GM12873 (cell line): ENCODE measurements around the gene GATAD1.

Source experiments
- TF ChIP-seq, protein P1 (sequence below): IDR thresholded peaks from 2 replicates; pipeline ENCODE4 v1.5.1; 2012; ENCODE audit warnings: low read depth, mild to moderate bottlenecking, moderate library complexity, low read length, control low read depth; ENCODE audit not compliant: insufficient read depth; ENCODE audit errors: missing control alignments

GATAD1 gene

DNA sequence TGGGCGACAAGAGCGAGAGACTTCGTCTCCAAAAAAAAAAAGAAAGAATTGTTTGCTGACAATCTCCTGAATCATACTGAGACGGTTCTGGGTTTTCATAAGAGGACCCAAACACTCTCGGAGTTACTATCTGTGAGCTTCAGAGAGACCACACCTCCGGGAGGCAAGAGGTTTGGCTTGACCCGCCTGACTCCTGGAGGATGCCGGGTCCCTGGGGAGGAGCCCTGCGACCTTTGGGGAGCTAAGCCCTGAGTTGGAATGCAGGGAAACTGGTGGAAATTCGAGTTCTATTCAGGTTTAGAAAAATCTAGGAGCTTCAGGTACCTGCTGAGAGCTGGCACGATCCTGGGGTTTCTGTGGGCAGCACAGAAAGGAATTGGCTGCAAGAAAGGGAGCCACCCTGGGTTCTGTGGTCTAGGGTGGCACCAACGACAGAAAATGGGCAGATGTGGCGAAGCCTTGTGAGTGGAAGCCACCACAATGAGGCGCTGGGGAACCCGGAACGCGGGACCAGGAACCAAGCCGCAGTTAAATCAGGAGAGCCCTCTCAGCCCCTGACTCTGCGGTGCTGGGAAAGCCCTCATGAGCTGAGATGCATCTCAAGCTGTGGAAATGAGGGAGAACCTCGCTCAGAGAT is 21.9 kb upstream of the GATAD1 start:
- TF ChIP-seq, protein P1, sequence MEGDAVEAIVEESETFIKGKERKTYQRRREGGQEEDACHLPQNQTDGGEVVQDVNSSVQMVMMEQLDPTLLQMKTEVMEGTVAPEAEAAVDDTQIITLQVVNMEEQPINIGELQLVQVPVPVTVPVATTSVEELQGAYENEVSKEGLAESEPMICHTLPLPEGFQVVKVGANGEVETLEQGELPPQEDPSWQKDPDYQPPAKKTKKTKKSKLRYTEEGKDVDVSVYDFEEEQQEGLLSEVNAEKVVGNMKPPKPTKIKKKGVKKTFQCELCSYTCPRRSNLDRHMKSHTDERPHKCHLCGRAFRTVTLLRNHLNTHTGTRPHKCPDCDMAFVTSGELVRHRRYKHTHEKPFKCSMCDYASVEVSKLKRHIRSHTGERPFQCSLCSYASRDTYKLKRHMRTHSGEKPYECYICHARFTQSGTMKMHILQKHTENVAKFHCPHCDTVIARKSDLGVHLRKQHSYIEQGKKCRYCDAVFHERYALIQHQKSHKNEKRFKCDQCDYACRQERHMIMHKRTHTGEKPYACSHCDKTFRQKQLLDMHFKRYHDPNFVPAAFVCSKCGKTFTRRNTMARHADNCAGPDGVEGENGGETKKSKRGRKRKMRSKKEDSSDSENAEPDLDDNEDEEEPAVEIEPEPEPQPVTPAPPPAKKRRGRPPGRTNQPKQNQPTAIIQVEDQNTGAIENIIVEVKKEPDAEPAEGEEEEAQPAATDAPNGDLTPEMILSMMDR, result no peak

DNA sequence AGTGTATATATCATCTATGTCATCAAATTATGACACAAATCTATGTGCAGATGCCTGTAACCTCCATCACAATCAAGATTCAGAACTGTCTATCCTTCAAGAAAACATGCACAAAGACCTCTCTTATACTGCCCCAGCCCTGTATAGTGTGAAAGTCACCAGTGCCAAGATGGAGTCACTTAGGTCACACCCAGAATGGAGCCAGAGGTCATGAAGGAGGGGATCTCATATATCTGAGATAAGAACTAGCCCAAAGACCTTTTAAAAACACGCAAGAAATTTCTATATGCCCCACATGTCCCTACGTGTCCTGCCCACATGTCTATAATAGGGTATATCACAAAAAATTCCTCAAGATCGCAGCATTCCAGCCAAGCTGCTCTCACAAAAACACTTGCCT is 20.1 kb upstream of the GATAD1 start:
- TF ChIP-seq, protein P1, result no peak

DNA sequence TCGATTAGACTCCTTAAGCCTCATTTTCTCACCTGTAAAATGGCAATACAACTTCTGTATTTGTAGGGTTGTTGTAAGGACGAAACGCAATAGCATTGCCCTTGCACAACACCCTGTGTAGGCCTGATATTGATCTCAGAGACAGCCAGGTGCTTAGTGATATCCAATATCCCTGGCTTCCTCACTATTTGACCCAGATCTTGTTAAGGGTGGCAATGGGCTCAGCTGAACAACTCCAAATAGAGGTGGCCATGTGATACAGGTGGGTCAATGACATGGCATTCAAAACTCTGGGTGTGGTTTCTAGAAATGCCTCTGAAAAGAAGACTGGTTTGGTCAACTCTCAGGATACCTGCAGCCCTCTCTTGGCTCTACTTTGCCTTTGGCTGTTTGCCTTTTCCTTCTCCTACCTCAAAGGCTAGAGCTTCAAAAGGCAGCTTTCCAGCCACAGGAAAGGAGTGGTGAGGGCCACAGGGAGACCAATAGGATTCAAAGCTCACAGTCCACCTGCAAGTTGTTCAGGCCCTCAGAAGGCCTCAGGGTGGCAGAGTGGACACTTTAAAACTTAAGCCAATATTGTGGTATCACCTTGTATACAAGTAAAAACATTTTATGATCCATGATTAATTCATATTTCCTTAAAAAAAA is 14.9 kb upstream of the GATAD1 start:
- TF ChIP-seq, protein P1, result no peak

DNA sequence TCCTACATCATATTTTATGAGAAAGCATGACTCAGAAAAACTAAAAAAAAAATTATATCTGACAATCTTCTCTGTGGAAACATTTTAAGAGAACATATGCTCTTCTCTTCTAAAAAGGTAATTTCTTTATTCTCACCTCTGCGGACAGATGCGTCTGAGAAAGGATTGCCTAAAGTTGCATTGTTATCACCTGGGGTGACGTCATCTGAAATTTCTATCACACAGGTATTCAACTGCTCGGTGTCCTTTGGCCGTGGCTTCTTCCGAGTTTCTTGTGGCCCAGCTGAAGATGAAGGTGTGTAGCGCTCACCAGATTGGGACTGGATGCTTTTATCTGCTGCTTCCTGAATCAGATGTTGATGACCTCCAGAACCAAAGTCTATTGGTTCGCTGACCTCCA is 14.3 kb upstream of the GATAD1 start:
- TF ChIP-seq, protein P1, result no peak

DNA sequence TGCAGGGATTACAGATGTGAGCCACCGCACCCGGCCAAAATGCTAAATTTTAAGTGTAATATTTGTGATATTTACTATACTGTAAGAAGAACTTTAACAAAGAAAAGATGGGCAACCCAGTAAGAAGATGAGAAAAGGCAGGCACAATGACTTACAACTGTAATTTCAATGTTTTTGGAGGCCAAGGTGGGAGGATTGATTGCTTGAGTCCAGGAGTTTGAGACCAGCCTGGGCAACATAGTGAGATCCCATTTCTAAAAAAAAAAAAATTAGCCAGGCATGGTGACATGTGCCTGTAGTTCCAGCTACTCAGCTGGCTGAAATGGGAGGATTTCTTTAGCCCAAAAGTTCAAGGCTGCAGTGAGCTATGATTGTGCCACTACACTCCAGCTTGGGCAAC is 11.7 kb upstream of the GATAD1 start:
- TF ChIP-seq, protein P1, result no peak

DNA sequence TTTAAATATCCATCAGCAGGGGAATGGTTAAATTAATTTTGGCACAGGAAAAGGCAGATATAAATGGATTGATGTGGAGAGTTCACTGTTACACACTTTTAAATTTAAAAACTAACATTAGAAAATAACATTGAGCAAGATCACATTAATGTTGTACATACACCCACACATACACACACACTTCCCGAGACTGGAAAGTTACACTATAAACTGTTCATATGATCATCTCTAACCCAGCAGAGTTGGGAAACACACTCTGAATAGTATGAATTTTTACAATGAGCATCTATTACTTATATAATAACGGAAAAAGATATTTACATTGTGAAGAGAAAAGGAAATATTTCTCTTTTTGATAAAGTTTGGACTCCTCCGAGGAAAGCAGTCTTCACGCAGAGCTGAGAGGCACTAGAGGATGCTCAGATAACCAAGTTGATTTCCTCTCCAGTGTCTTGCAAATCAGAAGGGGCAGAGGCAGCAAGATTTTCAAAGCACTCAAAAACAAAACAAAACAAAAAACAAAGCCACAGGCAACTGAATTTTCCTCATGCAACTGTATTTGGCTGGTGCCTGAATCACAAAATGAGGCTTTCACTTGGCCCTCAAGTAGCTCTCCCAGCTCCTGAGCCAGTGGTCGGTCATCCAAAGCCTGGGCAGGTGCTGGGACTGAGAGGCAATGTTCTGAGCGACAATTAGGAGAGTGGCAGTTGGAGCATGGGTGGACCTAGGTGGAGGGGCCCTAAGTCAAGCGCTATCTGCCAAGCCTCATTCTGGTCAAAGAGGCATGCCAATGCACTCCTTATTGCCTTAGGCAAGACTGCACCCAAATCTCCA is 10.5 kb upstream of the GATAD1 start:
- TF ChIP-seq, protein P1, result no peak

DNA sequence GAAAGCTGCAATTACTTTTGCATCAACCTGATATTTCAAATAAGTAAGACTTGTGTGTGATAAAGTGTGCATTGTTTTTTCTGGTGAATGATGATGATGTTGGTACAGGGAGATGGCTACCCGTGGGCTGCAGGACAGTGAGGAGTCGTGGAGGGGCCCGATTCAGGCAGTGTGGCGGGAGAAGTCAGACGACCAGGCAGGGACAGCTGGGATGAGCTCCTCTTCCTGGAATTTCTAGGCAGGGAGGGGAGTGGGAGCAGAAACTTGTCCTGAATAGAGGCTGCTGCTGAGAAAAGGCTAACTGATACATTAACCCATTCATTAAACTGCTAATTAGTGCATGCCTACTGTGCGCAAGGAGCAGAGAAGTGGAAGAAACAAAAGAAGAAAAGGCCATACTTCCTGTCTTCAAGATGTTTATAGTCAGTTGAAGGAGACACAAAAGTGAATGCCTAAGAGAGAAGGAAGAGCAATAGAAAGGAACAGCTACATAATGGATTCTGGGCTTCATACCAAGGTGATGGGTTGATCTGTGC is 9.3 kb upstream of the GATAD1 start:
- TF ChIP-seq, protein P1, result no peak
